Lower leg skin (tissue), 3 donors: ENCODE measurements around the gene CNOT9.

ENCODE experiments used
- CTCF ChIP-seq, 3 donors: fragments of 450-650 bp; IDR thresholded peaks; one replicate each; pipeline ENCODE4 v1.5.1; 2016; ENCODE audit warnings: antibody characterized with exemption in 3 of 3, mild to moderate bottlenecking in 3 of 3, moderate library complexity in 2 of 3
- POLR2A ChIP-seq, 2 donors: fragments of 450-650 bp; IDR thresholded peaks; one replicate each; pipeline ENCODE4 v1.6.1; 2016 to 2017; ENCODE audit warnings: antibody characterized with exemption in 2 of 2, mild to moderate bottlenecking in 1 of 2, moderate library complexity in 1 of 2

DNA sequence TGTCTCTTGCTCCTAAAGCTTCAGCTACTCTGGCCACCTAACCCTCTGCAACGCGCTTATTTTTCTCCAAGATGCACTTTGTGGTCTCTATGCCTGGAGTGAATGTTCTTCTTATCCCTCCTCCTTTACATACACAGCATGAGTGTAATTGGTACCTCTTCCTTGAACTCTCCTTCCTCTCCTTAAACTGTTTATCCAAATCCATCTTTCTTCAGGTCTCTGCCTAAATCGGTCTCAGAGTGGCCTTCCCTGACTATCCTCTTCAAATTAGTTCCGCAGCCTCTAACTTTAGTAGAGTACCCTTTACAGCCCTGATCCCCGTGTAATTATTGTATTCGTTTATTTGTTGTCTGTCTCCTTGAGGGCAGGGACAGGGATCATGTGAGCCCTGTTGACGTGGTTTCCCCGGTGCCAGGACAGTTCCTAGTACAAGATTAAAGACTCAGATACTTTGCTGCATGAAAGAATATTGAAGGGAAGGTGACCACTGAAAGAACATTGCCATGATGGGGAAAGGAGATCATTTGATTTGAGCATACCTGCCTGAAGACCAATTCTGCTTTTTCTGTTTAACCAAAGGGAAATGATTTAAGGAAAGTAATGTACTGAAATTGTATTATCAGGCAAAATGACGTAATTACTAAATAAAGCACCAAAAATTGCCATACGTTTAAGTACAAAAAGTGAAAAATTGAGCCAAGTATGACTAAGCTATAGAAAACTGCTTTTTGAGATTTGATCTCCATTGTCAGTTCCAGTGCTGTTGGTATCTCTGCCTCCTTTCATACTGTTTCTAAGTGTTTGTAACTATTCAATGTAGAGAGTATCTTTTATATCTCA, 1.2 kb downstream of the CNOT9 start:
- no peak for TF ChIP-seq CTCF (IDR thresholded peaks at IDR 0.05)
- TF ChIP-seq POLR2A (IDR thresholded peaks at IDR 0.05), result no peak
